H1 (cell line): ENCODE data around the gene MACROD1. TPM values are rescaled to one million over a fixed set of nuclear protein-coding genes. Genes with fewer than 3 reads are reported as not detected.

ENCODE experiments used
- CTCF ChIA-PET: fragments of 300-600 bp; sonication (Branson Sonifier 250); formaldehyde crosslinking; loops from one replicate; lab custom pipeline; 2021; ENCODE audit not compliant: partially characterized antibody; lab: Charles Lee
- POLR2A ChIA-PET: fragments of 300-600 bp; sonication (Branson Sonifier 250); formaldehyde crosslinking; loops from one replicate; lab custom pipeline; 2021; ENCODE audit warnings: inconsistent platforms; ENCODE audit not compliant: partially characterized antibody; lab: Charles Lee
- DNase-seq, 2 experiments: peaks; one replicate each; pipeline versions ENCODE4 v3.0.0 to v3.0.0-alpha.2; 2010 to 2022; ENCODE audit warnings: low spot score in 2 of 2, low read depth in 1 of 2, mixed read lengths in 1 of 2
- FAIRE-seq: peaks from 2 replicates; lab custom pipeline; 2011; peaks lifted over from hg19 to GRCh38; lab: Jason Lieb, UNC
- H2AFZ ChIP-seq: 2 replicates; pipeline ENCODE4 v1.8.1; 2012; ENCODE audit warnings: low read length, inconsistent platforms
- H2AK5ac ChIP-seq: 2 replicates; pipeline ENCODE4 v1.6.1; 2013; ENCODE audit warnings: low read depth, low read length
- H2BK120ac ChIP-seq: replicated peaks from 2 replicates; pipeline ENCODE3; 2013; ENCODE audit warnings: low read depth, low read length, inconsistent platforms
- H2BK12ac ChIP-seq: 2 replicates; pipeline ENCODE4 v1.6.1; 2013; ENCODE audit warnings: low read depth, low read length
- H2BK15ac ChIP-seq: 2 replicates; pipeline ENCODE4 v1.6.1; 2013; ENCODE audit warnings: low read length
- H2BK20ac ChIP-seq: 2 replicates; pipeline ENCODE4 v1.6.1; 2013; ENCODE audit warnings: low read length
- H2BK5ac ChIP-seq: 2 replicates; pipeline ENCODE4 v1.6.1; 2013; ENCODE audit warnings: low read depth, low read length
- H3K14ac ChIP-seq: 2 replicates; pipeline ENCODE4 v1.6.1; 2013; ENCODE audit warnings: inconsistent platforms; ENCODE audit not compliant: insufficient read length
- H3K18ac ChIP-seq: 2 replicates; pipeline ENCODE4 v1.6.1; 2013; ENCODE audit warnings: low read length; ENCODE audit errors: extremely low read depth
- H3K23ac ChIP-seq: 2 replicates; pipeline ENCODE4 v1.6.1; 2013; ENCODE audit warnings: inconsistent platforms; ENCODE audit not compliant: insufficient read length
- H3K23me2 ChIP-seq: 2 replicates; pipeline ENCODE4 v1.6.1; 2013; ENCODE audit warnings: low read depth, low read length
- H3K27ac ChIP-seq: 2 replicates; pipeline ENCODE4 v1.6.1; 2011; ENCODE audit warnings: low read depth, low read length, inconsistent platforms
- H3K27me3 ChIP-seq, 4 experiments: replicated peaks in 1 of 4; 1 replicate in 1 of 4; 2 replicates in 3 of 4; pipeline versions ENCODE4 v1.6.1 to v1.8.1; 2011 to 2013; ENCODE audit warnings: low read length in 3 of 4, mild to moderate bottlenecking in 3 of 4, inconsistent platforms in 2 of 4, mixed read lengths in 2 of 4, moderate library complexity in 1 of 4; ENCODE audit not compliant: control insufficient read depth in 3 of 4, insufficient read depth in 3 of 4; ENCODE audit errors: extremely low read depth in 1 of 4
- H3K36me3 ChIP-seq, 4 experiments: 2 replicates each; pipeline versions ENCODE4 v1.6.1 to v1.8.1; 2011 to 2013; ENCODE audit warnings: mild to moderate bottlenecking in 4 of 4, low read length in 3 of 4, moderate library complexity in 2 of 4, control low read depth in 1 of 4, inconsistent platforms in 1 of 4; ENCODE audit not compliant: insufficient read depth in 4 of 4, control insufficient read depth in 2 of 4
- H3K4ac ChIP-seq: replicated peaks from 2 replicates; pipeline ENCODE3; 2013; ENCODE audit warnings: low read length, low read depth, mixed read lengths, inconsistent platforms; ENCODE audit not compliant: insufficient read length
- H3K4me1 ChIP-seq, 4 experiments: replicated peaks in 1 of 4; 1 replicate in 1 of 4; 2 replicates in 3 of 4; pipeline versions ENCODE4 v1.6.1 to v1.8.1; 2011 to 2013; ENCODE audit warnings: low read length in 3 of 4, inconsistent platforms in 2 of 4, mixed read lengths in 1 of 4; ENCODE audit not compliant: insufficient read depth in 4 of 4, control insufficient read depth in 3 of 4
- H3K4me2 ChIP-seq, 2 experiments: 2 replicates each; pipeline versions ENCODE4 v1.6.1 to v1.8.1; 2011 to 2013; ENCODE audit warnings: low read depth in 2 of 2, low read length in 2 of 2, control low read depth in 1 of 2, inconsistent platforms in 1 of 2, mild to moderate bottlenecking in 1 of 2; ENCODE audit not compliant: insufficient read depth in 1 of 2
- H3K4me3 ChIP-seq, 4 experiments: fragments of 200-600, 300-600 bp in 1 of 4; sonication (generic), shearing (Covaris generic), sonication (Bioruptor Twin) in 1 of 4; 2 replicates each; pipeline versions ENCODE4 v1.5.1 to v1.8.1; 2011 to 2016; ENCODE audit warnings: low read length in 4 of 4, low read depth in 3 of 4, control low read depth in 2 of 4, inconsistent platforms in 2 of 4, mild to moderate bottlenecking in 2 of 4, mixed read lengths in 1 of 4, moderate library complexity in 1 of 4; ENCODE audit not compliant: insufficient read depth in 2 of 4; ENCODE audit errors: extremely low read depth in 1 of 4
- H3K56ac ChIP-seq: replicated peaks from 2 replicates; pipeline ENCODE3; 2013; ENCODE audit warnings: low read depth, mild to moderate bottlenecking, mixed read lengths, low read length, inconsistent platforms; ENCODE audit not compliant: insufficient read length
- H3K79me1 ChIP-seq: 2 replicates; pipeline ENCODE4 v1.6.1; 2013; ENCODE audit warnings: low read depth, low read length, control low read depth
- H3K79me2 ChIP-seq, 2 experiments: 2 replicates each; pipeline versions ENCODE4 v1.6.1 to v1.8.1; 2012 to 2013; ENCODE audit warnings: low read length in 2 of 2, mild to moderate bottlenecking in 2 of 2, inconsistent platforms in 1 of 2; ENCODE audit not compliant: insufficient read depth in 2 of 2, control insufficient read depth in 1 of 2
- H3K9ac ChIP-seq, 4 experiments: replicated peaks in 1 of 4; 1 replicate in 1 of 4; 2 replicates in 3 of 4; pipeline versions ENCODE4 v1.6.1 to v1.8.1; 2011 to 2013; ENCODE audit warnings: low read depth in 3 of 4, low read length in 3 of 4, control low read depth in 2 of 4, mild to moderate bottlenecking in 2 of 4, moderate library complexity in 2 of 4, inconsistent platforms in 1 of 4; ENCODE audit errors: extremely low read depth in 1 of 4
- H3K9me3 ChIP-seq, 2 experiments: 2 replicates each; pipeline versions ENCODE4 v1.6.1 to v1.8.1; 2012 to 2013; ENCODE audit warnings: mild to moderate bottlenecking in 2 of 2, moderate library complexity in 2 of 2, control low read depth in 1 of 2, inconsistent platforms in 1 of 2, low read depth in 1 of 2, low read length in 1 of 2, mixed read lengths in 1 of 2; ENCODE audit not compliant: insufficient read depth in 2 of 2
- H4K20me1 ChIP-seq, 2 experiments: replicated peaks in 1 of 2; 2 replicates each; pipeline versions ENCODE3 to v1.8.1; 2011 to 2013; ENCODE audit warnings: inconsistent platforms in 2 of 2, low read length in 2 of 2, mild to moderate bottlenecking in 1 of 2; ENCODE audit not compliant: insufficient read depth in 2 of 2, control insufficient read depth in 1 of 2
- H4K5ac ChIP-seq: 2 replicates; pipeline ENCODE4 v1.6.1; 2013; ENCODE audit warnings: low read length, low read depth, mixed read lengths, inconsistent platforms; ENCODE audit not compliant: insufficient read length
- H4K8ac ChIP-seq: 2 replicates; pipeline ENCODE4 v1.8.0; 2013; ENCODE audit warnings: mild to moderate bottlenecking, moderate library complexity, low read length, inconsistent platforms; ENCODE audit not compliant: insufficient read depth; ENCODE audit errors: extremely low read depth
- H4K91ac ChIP-seq: replicated peaks from 2 replicates; pipeline ENCODE3; 2013; ENCODE audit warnings: low read length, mixed read lengths, inconsistent platforms; ENCODE audit not compliant: insufficient read length
- CHD1 ChIP-seq: IDR thresholded peaks from 2 replicates; pipeline ENCODE4 v1.6.1; 2012; ENCODE audit warnings: low read depth, low read length, improper control_type of control experiment
- POLR2A ChIP-seq, 2 experiments: IDR thresholded peaks; 1 replicate in 1 of 2; 2 replicates in 1 of 2; pipeline ENCODE4 v1.6.1; 2011; ENCODE audit warnings: low read depth in 2 of 2, low read length in 2 of 2, mild to moderate bottlenecking in 2 of 2; ENCODE audit errors: control extremely low read depth in 1 of 2
- TAF1 ChIP-seq: IDR thresholded peaks from 2 replicates; pipeline ENCODE4 v1.6.1; 2011; ENCODE audit warnings: mild to moderate bottlenecking, low read depth, low read length
- WGBS, 2 experiments: shearing (Covaris generic) in 1 of 2; methylation state at CpG; one replicate each; pipeline versions ENCODE4 v1.1.6 to v1.1.7; 2013 to 2015; ENCODE audit warnings: low lambda C conversion rate in 2 of 2, mixed read lengths in 2 of 2, inconsistent platforms in 1 of 2, low coverage in 1 of 2, missing lambda C conversion rate in 1 of 2; ENCODE audit not compliant: insufficient replicate concordance in 2 of 2, insufficient coverage in 1 of 2, insufficient read length in 1 of 2; ENCODE audit errors: extremely low coverage in 1 of 2, missing lambda C conversion rate in 1 of 2; 5-methylcytosine and 5-hydroxymethylcytosine counted together
- polyA plus RNA-seq, 7 experiments: library from polyadenylated mRNA; depleted of rRNA in 3 of 7; stranded (reverse) in 5 of 7; unstranded in 2 of 7; fragments of >200 nt in 5 of 7; fragments of 200-250 nt in 2 of 7; gene quantifications; 1 replicate in 5 of 7; 2 replicates in 1 of 7; 4 replicates in 1 of 7; pipeline versions ENCODE4 v1.2.1 to v1.2.3, GENCODE V29; 2011 to 2013; ENCODE audit warnings: missing spikeins in 2 of 7, mixed read lengths in 2 of 7
- total RNA-seq: library from RNA; stranded (reverse); fragmentation: NEBNext Ultra II Directional; extraction: Animal tissue kit (Norgen Biotek cat#: 25700); gene quantifications from 2 replicates; pipeline ENCODE4 v1.2.1, GENCODE V29; 2021
- TF ChIP-seq, protein P1 (sequence below): IDR thresholded peaks from 2 replicates; pipeline ENCODE4 v1.6.1; 2012; ENCODE audit warnings: low read length, inconsistent platforms

The MACROD1 gene
- total and polyA plus RNA-seq, 2 of the 8 experiments (the other 6 are each of a cell fraction or from before 2014, with no cell fraction given), result 19.5 to 34.1 TPM

DNA sequence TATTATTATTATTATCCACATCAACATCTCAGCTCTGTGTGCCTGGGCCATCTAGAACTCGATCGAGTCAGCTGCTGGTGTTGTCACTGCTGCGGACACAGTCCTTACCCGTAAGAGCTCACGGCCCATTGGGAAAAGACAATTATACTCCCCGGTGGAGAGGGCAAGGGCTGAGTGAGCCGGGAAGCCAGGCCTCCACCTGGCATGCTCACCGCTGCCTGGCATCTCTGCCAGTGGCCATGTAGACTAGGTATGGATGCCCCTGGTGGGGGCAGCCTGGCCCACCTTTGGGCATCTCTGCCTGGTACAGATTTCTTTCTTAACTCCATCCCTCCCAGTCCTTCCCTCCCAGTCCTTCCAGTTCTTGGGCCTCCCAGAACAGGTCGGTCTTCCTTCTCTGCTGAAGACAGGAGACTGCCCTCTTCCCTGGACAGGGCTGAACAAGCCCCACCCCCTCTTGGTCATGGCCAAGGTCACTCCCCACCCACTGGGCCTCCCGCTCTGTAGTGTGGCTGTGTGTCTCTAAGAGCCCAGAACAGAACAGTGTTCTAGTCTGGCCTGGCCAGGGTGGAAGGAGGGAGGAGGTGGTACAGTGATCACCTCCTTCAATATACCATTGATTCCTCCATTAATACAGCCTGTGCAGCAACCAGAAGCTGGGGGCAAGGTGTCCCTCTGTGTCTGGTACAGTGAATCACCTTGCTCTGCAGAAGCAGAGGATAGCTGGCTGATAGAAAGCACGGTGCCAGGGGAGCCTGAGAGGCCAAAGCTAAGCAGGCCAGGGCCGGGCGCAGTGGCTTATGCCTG, 72.5 kb downstream of the MACROD1 start:
- no peak overlapping the region for H2BK15ac ChIP-seq
- H3K18ac ChIP-seq, result no peak overlapping the region
- H3K9me3 ChIP-seq, result no peaks in the 10 kb centered on the region
- H3K79me2 ChIP-seq, result no peaks in the 10 kb centered on the region
- H4K91ac ChIP-seq, result no peak overlapping the region
- no peak overlapping the region for H3K4me3 ChIP-seq
- H4K20me1 ChIP-seq, result peaks cover 18 to 38% of the 10 kb centered on the region in 2 experiments
- no peaks in the 10 kb centered on the region for H3K23me2 ChIP-seq
- peaks cover 2 to 59% (median 43%) of the 10 kb centered on the region in 4 experiments for H3K27me3 ChIP-seq
- H2BK12ac ChIP-seq, result no peak overlapping the region
- TF ChIP-seq TAF1 (no peak), CHD1 (no peak), POLR2A (IDR thresholded peaks at IDR 0.05; ENCODE audit: control extremely low read depth in 1 of 2, low read depth in 2 of 2, low read length in 2 of 2) (no peak)
- TF ChIP-seq, protein P1, sequence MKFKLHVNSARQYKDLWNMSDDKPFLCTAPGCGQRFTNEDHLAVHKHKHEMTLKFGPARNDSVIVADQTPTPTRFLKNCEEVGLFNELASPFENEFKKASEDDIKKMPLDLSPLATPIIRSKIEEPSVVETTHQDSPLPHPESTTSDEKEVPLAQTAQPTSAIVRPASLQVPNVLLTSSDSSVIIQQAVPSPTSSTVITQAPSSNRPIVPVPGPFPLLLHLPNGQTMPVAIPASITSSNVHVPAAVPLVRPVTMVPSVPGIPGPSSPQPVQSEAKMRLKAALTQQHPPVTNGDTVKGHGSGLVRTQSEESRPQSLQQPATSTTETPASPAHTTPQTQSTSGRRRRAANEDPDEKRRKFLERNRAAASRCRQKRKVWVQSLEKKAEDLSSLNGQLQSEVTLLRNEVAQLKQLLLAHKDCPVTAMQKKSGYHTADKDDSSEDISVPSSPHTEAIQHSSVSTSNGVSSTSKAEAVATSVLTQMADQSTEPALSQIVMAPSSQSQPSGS, result no peak
- H3K4me1 ChIP-seq, result peaks cover 0 to 8% (median 5%) of the 10 kb centered on the region in 4 experiments; a peak in 6 of 7 replicates
- H3K9ac ChIP-seq, result no peak overlapping the region
- H2BK120ac ChIP-seq, result no peak overlapping the region
- ChIA-PET CTCF (interaction anchor here (0.7 to 9.3 kb wide), 20 partner anchors 9 to 134 kb away, joined by 3 to 126 read pairs (median 4); no protein-coding TSS in a partner anchor), POLR2A (no interaction called here)
- 85% methylated on average over 13 of the region's 13 CpGs; no CpG with 5 or more reads in 1 of the 2 experiments for WGBS, 2 experiments
- H2BK5ac ChIP-seq, result no peak overlapping the region; the same call in 1 of the 2 replicates
- H4K5ac ChIP-seq, result no peak overlapping the region
- DNase-seq, result no peak
- no peak overlapping the region for H2BK20ac ChIP-seq
- no peak overlapping the region for H3K4me2 ChIP-seq
- H3K23ac ChIP-seq, result no peak overlapping the region
- no peak overlapping the region for H3K56ac ChIP-seq
- peaks cover 5% of the 10 kb centered on the region; the same call in 1 of the 2 replicates for H3K79me1 ChIP-seq
- H3K14ac ChIP-seq, result no peak overlapping the region
- H2AFZ ChIP-seq, result no peak overlapping the region
- no peak for FAIRE-seq
- no peak overlapping the region for H3K4ac ChIP-seq
- H4K8ac ChIP-seq, result no peak overlapping the region
- H3K36me3 ChIP-seq, result no peaks in the 10 kb centered on the region
- H3K27ac ChIP-seq, result no peak overlapping the region
- H2AK5ac ChIP-seq, result 0 out of 2 replicates have a peak overlapping the region, but pooled peaks have one; percentile 39
